Activated CD4-positive, alpha-beta T cell treated with anti-CD3 and anti-CD28 coated beads, Interleukin-2, amount 50 U/mL, for 1 hour (primary cell): ENCODE results near the gene CHST11.
A peak's percentile ranks its signal among the peaks of the same experiment; 100 is the strongest.

Experiments used
- DNase-seq: peaks from one replicate; pipeline ENCODE4 v3.0.0-alpha.2; 2020

Gene CHST11

DNA sequence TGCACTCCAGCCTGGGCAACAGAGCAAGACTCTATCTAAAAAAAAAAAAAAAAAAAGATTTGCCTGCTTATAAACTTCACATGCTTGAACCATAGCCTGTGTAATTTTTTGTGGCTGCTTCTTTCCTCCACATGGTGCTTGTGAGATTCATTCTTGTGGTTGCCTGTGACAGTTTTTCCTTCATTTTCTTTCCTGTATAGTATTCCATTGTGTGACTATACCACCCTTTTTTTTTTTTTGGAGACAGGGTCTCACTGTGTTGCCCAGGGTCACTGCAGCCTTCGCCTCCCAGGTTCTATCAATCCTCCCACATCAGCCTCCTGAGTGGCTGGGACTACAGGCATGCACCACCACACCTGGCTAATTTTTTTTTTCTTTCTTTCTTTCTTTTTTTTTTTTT lies 22.6 kb upstream of the CHST11 start:
- DNase-seq, result no peak

DNA sequence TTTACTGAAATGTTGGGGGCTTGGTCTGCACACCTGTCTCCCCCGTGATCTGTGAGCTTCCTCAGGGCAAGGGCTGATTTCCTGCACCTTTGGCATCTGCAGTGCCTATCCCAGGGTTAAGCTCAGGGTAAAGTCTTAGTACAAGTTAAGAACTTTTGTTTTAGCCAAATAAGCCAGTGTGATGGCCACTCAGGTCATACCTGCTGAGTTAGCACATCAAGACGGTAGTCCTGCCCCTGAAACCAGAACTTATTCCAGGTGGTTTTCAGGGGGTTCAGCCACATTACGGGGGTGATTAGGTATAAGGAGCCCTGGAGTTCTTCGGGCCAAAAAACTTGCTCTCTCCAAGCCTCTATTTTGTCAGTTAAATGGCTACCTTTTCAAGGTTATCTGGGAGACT lies 21.6 kb upstream of the CHST11 start:
- DNase-seq, result no peak

DNA sequence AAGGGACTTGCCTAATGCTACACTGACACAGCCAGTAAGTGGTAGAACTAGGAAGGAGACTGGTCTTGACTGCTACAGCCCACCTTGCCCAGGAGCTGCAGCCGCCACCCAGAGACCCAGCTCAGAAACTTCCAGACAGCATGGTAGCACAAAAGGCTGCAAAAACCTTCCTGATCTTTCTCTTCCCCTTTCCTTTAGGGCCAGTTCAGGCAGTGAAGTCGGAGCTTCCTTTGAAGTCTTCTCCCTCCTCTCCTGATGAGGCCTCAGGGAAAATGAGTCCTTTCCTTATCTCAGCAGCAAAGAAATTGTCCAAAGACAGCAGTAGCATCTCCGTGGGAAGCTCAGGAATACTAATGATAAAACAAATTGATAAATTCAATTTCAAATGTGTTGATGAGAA lies 21.0 kb upstream of the CHST11 start:
- DNase-seq, result no peak

DNA sequence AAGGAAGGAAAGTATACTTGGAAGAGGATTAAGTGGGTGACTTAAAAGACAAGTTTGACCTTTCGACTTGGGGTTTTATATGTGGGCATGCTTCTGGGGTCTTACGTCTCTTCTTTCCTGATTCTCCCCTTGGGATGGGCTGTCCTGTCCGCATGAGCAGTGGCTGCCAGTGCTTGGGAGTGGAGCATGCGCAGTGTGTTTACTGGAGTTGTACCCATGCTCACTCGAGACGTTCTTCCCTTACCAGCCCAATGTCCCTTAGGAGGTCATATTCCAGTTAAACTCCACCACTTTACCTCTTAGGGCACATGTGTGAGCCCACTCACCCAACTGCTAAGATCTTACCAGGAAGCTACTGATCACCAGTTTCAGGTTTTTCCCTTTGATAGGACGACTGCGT lies 20.0 kb upstream of the CHST11 start:
- no peak for DNase-seq

DNA sequence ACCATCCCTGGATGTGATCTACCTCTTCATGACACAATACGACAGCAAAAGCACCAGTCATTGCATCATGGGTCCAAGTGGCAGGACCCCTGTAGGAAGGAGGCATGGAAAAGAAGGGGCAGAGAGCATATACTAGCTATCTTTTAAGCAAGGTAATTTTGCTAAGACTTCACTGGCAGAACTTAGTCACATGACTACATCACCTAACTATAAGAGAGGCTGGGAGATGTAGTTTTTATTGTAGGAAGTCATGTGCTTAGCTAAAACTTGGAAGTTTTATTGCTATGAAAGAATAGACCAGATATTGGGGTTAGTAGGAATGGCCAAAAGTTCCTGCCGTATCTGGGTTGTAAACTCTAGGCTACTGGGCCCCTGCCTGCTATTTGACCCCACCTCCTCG lies 18.6 kb upstream of the CHST11 start:
- no peak for DNase-seq

DNA sequence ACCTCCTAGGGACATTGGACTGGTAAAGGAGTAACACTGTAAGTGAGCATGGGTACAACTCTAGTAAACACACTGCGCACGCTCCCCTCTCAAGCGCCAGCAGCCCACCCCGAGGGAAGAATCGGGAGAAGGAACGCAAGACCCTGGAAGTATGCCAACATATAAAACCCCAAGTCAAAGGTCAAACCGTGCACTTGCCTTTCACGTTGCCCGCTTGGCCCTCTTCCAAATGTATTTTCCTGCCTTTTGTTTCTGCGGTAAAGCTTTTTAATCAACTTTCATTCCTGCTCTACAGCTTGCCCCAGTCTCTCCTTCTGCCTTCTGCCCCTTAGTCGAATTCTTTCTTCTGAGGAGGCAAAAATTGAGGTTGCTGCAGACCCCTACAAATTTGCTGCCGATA lies 17.6 kb upstream of the CHST11 start:
- no peak for DNase-seq

DNA sequence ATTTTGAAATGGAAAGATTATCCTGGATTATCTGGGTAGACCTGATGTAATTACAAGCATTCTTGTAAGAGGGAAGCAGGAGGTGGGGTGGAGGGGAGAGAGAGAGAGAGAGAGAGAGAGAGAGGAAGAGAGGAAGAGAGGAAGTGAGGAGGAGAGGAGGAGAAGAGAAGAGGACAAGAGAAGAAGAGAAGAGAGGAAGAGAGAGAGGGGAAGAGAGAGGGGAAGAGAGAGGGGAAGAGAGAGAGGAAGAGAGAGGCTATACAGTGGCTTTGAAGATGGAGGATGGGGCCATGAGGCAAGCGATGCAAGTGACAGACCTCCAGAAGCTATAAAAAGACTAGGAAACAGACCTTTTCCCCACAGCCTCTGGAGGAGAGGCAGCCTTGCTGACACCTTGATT lies 13.7 kb upstream of the CHST11 start:
- no peak for DNase-seq

DNA sequence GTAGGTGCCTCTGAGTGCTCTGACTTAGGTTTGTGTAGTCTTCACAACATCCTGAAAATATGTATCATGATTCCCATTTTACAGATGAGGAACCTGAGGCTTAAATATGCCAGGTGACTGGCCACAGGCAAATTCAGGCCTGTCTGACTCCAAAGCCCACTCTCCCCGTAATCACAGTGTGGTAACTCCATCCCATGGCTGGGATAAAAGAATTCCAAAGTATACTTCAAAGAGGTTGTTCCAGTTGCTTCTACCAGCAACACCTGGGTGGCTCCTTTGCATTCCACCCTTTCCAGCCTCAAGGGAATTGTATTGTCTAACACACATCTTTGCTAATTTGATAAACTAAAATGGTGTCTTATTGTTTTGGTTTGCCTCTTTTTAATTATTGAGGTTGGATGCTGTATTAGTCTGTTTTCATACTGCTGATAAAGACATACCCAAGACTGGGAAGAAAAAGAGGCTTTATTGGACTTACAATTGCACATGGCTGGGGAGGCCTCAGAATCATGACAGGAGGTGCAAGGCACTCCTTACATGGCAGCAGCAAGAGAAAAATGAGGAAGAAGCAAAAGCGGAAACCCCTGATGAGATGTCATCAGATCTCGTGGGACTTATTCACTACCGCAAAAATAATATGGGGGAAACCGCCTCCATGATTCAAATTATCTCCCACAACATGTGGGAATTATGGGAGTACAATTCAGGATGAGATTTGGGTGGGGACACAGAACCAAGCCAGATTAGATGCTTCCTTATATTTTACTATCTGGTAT lies 9.9 kb upstream of the CHST11 start:
- DNase-seq, result no peak

DNA sequence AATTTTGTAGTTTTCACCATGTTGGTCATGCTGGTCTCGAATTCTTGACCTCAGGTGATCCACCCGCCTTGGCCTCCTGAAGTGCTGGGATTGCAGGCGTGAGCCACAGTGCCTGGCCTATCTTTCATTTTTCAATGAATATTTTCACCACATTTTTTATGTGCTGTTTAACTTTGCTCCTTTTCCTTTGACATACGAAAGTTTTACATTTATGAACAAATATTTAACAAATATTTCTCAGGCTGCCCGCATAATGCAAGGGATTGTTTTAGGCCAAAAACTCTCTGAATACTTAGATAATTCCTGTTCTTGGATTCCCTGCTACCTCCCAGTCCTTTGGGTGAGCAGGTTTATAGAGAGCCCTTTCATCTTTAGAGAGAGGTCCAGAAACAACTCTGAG lies 8.7 kb upstream of the CHST11 start:
- no peak for DNase-seq

DNA sequence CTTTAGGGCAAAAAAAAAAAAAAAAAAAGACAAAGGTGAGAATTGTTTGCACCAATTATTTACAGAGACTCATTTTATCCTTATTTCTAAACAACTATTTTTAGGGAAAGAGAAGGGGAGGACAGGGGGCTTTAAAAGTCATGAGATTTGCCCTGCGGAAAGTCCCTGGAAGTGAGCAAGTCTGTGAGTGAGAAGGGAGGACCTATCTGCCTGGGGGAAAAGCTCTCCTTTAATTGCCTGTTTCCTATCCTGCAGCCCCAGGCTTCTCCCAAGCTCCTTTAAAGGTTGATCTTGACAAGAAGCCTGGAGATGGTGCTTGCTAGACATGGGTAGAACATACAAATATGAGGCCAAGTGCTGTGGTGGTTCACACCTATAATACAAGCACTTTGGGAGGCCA lies 8.3 kb upstream of the CHST11 start:
- DNase-seq, result no peak

DNA sequence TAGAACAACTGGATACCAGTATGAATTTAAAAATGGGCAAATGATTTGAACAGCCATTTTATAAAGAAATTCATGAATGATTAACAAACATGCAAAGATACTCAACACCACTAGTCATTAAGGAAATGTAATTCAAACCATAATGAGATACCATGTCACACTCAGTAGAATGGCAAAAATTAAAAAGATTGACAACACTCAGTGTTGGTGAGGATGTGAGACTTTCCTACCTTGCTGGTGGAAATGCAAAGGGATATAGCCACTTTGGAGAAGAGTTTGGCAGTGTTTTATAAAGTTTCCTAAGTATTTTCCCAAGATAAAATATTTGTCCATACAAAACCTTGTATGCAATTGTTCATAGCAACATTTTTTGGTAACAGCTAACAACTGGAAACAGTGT lies 6.0 kb upstream of the CHST11 start:
- no peak for DNase-seq

DNA sequence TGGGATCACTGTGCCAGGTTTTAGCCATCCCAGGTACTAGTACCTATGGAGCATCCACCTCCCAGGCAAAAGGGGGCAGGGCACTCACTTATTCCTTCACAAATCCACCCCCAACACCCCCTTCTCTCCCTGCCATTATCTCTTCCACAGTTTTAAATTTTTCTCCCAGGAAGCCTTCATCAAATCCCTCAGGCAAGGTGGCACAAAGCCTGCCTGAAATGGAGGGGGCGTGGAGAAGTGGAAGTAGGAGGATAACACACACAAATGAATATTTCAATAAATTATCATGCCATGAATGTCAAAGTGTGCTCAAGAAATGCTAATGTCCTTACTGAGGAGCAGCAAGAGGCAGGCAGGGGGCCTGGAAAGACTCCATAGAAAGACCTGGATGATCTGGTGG lies 4.7 kb upstream of the CHST11 start:
- DNase-seq, result no peak

DNA sequence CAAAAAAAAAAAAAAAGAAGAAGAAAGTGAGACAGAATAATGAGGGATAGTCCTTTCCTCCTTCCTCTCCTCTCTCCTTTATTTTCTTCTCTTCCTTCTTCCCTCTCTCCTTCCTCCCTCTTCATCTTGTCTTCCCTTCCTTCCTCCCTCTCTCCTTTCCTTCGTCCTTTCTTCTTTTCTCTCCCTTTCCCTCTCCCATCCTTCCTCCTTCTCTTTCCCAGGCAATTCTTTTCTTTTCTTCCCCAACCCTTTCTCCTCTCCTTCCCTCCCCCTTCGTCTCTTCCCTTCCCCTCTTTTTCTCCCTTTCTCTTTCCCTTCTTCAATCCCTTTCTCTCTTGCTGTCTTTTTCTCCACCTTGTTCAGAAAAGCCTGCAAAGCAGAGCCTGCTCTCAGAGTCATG lies 3.6 kb upstream of the CHST11 start:
- no peak for DNase-seq

DNA sequence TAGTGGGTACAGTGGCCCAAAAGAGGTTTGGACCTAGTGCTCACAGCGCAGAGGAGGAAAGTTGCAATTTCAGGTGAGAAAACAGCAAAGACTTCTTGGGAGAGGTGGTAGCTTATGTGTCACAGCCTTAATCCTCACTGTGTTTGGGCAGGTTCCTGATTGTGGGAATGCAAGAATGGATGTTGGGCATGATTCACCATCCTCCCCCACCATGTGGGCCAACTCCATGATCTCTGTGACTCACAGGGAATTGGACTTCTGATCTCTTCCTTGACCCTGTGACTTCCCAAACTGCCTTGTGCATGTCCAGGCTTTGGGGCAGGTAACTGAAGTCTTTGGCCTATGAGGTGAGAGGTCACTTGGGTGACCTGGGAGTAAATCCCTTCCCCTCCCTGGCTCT lies 1.8 kb upstream of the CHST11 start:
- no peak for DNase-seq

DNA sequence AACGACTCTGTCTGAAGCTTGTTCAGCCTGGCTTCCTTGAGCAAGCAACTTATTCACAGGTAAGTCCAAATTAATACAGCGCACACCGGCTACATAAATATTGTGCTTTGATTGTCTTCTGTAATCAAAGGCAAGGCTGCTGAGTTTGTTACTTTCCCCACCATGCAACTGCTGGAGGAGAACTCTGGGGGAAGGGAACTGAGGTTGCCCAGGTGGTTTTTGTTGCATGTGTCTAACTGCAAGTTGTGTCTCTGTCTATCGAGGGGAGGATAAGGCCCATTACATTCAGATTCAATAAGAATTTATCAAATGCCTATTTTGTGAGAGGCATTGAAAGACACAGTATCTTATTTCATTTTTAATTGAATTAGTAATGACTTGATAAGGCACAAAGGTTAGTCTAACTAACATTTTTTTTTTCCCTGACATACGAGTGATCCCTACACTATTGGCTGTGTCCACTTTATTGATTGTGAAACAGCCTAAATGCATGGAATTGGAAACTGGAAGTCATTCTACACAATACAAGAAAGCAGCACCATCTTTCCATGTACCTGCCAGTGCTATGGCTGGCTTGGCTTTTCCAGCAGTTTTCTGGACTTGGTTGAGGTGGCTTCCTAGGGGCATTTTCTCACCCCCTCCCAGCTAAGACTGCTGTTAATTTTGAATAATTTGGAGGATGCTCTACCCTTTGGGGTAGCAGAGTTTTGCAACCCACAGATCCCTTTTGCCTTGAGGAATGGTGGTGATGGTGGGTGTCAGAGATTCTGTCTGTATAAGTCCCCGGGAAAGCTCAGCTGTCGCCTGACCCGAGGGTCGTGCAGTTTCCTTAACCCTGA lies 951 bp upstream of the CHST11 start:
- DNase-seq, result no peak

DNA sequence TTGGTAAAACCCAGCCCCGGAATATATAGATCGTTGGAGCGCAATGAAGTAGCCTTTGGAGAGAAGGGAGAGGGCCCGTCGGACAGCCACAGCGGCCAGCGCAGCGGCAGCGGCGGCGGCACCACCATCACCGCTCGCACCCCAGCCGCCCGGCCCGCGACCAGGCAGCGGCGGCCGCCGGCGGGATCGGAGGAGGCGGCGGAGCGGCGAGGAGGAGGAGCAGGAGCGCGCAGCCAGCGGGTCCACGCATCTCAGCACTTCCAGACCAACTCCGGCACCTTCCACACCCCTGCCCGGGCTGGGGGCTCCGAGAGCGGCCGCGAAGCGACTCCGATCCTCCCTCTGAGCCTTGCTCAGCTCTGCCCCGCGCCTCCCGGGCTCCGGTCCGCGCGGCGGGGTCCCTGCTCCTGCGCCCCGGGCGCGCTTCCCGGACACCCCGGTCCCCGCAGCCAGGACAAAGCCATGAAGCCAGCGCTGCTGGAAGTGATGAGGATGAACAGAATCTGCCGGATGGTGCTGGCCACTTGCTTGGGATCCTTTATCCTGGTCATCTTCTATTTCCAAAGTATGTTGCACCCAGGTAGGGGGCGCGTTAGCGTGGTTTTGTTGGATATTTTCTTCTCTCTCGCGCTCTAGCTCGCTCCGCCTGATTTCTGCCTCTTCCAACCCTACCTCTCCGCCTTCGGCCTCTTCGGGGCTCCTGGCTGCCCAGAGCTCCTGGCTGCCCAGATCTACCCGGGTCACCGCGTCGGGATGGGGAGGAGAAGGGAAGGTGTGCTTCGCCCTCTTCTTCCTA lies 400 bp downstream of the CHST11 start:
- DNase-seq, result peak; percentile 54

DNA sequence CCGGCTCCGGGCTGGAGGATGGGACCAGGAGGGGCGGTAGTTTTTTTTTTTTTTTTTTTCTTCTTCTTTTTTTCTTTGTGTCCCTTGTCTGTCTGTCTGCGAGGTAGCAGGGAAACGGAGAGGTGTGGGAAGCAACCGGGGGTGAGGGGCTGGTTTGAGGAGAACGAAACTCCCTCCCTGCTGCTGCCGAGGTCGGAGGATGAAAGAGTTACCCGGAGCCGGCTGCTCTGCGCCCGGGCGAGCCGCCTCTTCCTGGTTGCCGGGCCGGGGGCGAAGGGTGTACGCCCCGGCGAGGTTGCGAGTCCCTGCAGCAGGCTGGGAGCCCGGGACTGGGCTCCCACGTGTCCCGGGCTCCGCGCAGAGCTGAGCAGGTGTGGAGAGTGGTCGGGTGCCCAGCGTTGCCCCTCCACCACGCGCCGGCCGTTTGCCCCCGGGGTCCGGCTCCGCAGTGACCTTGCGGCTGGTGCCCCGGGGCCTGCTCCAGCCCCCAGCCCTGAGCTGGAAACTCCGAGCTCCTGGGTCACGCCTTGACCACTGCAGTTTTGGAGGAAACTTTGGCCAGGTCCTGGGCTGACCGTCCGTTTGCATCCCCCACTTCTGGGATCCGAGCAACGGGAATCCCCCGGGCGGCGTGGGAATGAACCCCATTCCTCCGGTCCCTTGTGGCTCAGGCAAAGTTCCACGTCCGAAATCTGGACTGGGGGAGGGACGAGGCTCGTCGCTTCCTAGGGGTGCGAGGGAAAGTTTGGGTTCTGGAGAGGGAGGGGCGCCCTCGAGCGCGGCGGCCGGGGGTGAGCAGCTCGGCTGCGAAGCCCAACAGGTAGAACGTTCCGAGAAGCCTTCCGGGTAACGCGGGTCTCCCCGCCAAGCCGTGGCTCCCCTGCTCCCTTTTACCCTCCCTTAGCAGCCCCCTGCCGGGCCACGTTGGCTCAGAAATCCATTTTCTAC lies 1.3 kb downstream of the CHST11 start:
- peak; percentile 61 for DNase-seq

DNA sequence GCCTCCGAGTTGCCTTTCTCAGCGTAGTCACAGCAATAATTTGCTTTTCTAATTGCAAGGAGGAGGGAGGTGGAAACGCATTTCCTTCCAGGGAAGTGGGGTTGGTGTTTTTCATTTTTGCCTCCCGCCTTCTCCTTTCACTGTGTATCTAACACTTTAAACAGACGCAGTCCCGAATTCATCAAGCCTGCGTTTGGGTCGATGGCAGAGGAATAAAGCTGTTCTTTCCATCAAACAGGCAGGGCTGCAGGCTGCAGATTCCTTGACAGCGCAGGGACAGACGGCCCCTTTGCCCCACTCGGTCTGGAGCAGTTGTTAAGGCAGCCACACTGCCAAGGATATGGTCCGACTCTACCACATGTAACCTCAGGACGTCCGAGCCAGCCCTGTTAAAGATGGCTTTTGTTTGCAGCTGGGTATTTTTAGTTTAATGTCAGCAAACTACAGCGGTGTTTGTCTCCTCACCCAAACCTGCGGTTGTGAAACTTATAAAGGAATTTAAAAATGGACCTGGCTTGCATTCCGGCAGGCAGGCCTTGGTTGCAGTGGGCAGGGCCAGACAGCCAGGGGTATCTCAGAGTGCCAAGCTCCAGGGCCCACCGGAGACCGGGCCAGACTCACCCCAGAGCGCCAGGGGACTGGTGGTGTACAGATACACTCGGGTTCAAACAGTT lies 2.1 kb downstream of the CHST11 start:
- peak; percentile 11 for DNase-seq

DNA sequence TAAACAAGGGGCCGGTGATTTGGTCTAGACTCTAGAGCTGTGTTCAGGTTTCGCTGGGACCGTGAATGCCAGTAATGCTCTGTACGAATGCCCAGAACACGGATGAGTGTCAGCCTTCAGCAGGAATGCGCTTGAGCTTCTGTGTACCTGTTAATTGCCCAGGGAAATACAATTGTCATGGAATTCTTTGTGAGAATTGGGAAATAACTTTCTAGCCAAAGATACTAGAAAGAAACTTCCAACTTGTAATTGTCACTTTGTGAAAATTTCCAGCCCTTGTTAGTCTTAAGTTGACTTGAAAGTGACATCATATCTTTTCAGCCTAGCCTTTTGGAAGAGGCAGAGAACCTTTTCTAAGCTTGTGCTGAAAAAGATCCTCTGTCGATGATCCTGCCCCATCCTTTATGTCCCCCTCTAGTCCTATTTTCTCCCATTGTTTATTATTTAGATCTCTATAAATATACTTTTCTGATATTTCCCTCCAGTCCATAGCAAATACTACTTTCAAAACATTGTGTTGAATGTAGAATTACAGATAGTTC lies 2.7 kb downstream of the CHST11 start:
- DNase-seq, result no peak

DNA sequence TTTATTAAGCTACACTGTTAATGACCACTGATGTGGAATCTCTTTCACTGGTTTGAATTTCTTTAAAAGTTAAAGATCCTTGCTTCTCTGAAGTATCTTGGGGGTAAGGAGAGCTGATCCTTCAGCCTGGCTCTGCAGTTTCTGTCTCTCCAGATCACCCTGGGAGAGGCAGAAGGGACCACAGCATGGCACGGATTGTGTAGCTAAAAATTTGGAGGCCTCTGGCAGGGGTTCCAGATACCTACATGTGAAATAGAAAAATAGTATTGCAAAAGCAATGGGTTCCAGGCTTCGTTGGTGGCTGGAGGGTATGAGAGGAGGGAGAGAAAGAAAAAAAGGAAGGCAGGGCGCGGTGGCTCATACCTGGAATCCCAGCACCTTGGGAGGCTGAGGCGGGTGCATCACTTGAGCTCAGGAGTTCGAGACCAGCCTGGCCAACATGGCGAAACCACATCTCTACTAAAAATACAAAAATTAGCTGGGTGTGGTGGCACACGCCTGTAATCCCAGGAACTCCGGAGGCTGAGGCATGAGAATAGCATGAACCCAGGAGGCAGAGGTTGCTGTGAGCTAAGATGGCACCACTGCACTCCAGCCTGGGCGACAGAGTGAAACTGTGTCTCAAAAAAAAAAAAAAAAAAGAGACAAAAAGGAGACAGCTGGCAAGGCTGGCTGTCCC lies 3.4 kb downstream of the CHST11 start:
- no peak for DNase-seq
